Epidermal melanocyte (primary cell): ENCODE data around the gene COL27A1.
A peak's percentile ranks its signal among the peaks of the same experiment; 100 is the strongest.

Source experiments
- DNase-seq: peaks from one replicate; pipeline ENCODE4 v3.0.0; 2011; ENCODE audit warnings: low spot score; ENCODE audit not compliant: insufficient read length

The COL27A1 gene

DNA sequence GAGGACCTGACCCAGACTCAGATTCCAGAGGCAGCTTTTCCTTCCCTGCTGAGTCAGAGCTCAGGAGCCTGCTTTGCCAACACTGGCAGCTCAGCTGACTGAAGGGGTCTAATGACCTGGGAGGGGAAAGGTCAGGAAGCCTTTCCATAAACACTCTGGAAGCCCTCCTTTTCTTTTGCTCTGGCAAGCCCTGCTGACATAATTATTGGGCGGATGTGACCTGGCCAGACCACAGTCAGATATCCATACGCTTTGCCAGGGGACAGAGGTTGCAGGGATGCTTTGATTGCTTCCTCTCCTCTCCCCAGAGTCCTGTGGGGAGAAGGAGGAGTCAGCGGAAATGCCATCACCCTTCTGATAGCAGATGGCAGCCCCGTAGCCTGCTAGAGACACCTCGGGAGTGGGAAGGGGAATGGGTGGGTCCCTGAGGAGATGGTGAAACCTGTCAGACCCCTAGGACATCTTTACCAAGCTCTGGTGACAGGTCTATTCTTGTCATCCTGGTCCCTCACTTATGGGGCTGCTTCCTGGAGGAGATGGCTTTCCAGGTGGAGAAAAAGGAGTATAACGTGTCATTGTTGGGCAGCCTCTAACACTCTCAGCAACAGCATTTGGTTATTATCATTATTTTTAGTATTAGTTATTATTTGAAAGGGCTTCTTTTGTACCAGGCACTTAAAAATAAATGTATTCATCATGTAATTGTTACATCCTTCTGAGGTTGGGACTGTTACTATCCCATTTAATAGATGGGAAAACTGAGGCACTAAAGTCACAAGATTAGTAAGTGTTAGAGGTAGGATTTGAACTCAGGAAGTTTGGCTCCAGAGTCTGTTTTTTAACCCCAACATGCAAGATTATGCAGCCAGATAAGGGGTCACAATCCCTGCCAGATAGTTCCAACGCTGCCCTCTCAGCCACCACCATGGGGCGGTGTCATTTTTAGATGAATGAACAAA, 11.6 kb downstream of the COL27A1 start:
- no peak for DNase-seq

DNA sequence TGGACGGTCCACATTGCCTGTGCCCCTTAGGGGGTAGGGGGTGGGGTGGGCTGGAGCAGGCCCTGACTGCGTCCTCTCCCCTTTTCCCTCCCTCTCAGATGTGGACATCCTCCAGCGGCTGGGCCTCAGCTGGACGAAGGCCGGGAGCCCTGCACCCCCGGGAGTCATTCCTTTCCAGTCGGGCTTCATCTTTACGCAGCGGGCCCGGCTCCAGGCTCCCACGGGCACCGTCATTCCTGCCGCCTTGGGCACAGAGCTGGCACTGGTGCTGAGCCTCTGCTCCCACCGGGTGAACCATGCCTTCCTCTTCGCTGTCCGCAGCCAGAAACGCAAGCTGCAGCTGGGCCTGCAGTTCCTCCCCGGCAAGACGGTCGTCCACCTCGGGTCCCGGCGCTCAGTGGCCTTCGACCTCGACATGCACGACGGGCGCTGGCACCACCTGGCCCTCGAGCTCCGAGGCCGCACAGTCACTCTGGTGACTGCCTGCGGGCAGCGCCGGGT, 12.3 kb downstream of the COL27A1 start:
- DNase-seq, result no peak

DNA sequence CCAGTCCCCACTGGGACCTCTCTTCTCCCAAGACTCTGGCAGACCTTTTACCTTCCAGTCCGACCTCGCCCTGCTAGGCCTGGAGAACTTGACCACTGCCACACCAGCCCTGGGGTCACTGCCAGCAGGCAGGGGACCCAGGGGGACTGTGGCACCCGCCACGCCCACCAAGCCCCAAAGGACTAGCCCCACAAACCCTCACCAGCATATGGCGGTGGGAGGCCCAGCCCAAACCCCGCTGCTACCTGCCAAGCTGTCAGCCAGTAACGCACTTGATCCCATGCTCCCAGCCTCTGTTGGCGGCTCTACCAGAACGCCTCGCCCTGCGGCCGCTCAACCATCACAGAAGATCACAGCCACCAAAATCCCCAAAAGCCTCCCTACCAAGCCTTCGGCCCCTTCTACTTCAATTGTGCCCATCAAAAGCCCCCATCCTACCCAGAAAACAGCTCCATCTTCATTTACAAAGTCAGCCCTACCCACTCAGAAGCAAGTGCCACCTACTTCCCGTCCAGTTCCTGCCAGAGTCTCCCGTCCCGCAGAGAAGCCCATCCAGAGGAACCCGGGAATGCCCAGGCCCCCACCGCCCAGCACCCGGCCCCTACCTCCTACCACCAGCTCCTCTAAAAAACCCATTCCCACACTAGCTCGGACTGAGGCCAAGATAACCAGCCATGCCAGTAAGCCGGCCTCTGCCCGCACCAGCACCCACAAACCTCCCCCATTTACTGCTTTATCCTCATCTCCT, 13.1 kb downstream of the COL27A1 start:
- DNase-seq, result no peak

- no peak for DNase-seq
These were observed 14.0 kb downstream of the COL27A1 start for GRCh38 chr9:114169029-114169951.

DNA sequence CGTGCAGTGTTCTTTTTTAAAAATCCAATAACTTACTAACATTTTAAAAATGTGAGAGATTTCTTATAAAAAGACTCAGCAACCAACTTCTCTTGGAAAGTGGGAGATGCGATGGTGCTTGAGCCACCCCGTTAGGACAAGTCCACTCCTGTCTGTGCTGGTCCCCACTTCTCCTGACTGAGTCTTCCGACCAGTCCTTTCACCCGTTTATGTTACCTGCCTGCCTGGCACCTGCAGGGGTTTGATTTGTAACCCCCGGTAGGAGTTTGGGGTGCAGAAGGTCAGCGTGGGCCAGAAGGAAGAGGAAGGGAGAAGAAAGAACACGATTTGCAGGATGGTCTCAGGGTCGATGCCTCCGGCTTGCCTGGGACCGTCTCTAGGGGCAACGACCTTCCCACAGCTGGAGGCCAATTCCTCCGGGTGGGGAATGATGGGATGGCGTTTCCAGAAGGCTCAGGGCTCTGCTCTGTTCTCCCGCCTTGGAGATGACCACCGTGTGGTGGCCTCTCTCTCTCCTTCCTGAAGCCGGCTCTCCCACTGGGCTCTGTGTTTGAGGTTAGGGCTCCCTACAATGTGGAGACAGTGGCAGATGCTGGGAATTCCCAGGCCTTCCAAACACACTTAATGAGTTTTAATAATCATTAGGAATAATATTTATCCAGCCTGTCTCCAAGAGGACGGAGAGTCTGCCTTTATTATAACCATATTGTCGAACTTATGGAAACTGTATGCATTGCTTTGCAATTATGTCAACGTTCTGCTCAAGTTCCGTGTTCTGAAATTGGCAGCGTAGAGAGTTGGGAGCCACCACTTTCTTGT, 14.8 kb downstream of the COL27A1 start:
- no peak for DNase-seq

DNA sequence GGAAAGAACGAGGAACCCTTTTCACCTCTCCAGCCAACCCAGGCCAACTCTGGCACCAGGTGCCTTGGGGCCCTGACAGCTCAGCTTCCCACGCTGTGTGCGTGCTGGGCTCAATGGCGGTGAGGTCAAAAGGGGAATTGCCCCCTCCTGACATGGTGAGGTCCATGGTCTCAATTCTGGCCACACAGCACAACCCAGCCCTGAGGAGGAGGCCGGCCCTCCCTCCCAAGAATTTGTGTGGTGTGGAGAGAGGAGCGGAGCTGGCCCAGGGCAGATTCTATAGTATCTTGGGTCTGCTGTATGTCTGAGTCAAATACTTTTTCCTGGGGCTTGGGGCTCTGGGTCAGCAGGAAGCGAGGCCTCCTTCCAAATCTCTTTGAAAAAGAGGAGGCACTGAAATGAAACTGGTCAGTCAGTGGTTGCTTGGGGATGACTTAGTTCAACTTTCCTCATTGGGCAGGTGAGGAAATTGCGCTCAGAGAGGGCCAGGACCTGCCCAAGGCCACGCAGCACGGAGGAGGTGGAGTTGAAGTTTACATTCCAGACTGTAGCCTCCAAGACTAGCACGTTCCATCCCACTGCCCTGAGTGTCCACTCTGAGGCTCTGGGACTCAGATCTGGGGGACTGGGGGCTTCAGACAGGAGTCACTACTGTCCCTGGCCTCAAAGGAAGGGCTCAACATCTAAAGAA, 15.6 kb downstream of the COL27A1 start:
- no peak for DNase-seq

DNA sequence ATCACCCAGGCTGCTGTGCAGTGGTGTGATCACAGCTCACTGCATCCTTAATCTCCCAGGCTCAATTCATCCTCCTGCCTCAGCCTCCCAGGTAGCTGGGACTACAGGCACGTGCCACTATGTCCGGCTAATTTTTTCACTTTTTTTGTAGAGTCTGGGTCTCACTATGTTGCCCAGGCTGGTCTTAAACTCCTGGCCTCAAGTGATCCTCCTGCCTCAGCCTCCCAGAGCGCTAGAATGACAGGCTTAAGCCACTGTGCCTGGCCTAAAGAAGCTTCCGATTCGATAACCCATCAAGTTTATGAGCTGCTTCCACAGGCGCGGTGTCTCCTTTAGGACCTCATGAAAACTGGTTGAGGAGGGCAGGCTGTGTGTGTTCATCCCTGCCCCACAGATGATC, 16.2 kb downstream of the COL27A1 start:
- DNase-seq, result no peak

DNA sequence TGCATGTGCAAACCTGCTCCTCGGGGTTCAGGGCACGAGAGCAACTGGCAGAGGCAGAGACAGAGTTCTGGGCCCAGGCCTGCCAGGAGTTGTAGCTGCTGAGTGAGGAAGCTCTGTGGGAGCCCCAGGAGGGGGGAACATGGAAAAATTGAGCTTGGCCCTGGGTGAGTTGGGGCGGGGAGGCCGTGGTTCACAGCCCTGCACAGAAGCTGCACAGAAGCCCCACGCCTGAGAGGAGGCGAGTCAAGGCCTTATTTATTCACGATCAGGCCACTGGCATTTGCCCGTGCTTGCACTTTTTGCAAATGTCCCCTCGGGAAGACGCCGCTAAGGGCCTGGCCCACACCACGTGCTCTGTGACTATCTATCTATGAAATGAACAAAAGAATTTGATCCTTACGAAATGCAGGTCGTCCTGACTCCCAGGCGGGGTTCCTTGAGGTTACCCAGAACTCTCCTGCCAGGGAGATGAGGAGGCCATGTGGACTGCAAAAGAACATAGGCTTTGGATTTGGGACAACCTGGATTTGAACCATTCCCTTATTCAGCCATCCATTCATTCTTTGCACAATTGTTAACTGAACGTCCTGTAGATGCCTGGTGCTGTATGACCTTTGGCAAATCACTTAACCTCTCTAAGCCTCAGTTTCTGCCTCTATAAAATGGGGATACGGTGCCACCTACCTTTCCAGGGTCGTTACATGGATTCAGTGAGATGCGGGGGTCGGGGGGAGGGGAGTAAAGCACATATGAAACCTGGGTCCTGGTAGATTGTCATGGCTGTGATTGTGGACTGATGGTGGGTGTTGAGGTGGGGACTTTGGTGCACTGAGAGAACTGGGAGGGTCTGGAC, 17.9 kb downstream of the COL27A1 start:
- no peak for DNase-seq

GRCh38 chr9:114174557-114174875, 19.2 kb downstream of the COL27A1 start:
- no peak for DNase-seq

- peak; percentile 76 for DNase-seq
These were observed 19.8 kb downstream of the COL27A1 start for GRCh38 chr9:114174876-114175771.

DNA sequence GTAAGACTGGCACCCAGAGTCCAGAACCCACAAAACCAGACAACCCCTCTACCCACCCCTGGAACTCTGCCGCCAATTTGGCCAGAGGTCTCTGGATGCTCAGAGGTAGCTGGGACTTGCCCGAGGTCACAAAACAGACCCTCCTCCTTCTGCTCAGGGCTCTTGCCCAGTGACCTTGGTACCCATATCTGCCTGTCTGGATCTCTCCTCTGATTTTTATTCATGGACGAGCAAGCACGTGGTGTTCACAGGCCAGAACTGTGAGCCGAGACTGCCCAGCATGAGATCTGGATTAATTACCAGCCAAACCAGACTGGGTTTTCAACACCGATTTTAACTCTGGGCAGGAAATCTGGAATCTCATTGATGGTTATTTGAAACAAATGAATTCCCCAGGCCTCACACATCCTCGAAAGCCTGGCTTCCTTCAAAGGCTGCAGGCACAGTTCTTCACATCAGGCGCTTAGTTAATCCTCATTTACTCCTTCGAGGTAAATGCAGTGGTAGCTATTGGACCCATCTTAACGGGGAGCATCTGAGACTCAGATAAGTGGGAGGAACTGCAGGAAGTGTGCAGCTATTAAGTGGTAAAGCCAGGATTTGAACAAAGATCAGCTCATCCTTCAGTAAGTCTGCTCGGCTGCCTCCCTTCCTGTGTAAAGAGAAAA, 21.4 kb downstream of the COL27A1 start:
- DNase-seq, result no peak

- no peak for DNase-seq
These were observed 22.2 kb downstream of the COL27A1 start for GRCh38 chr9:114177423-114178064.

- DNase-seq, result no peak
These were observed 22.7 kb downstream of the COL27A1 start for GRCh38 chr9:114178076-114178475.

DNA sequence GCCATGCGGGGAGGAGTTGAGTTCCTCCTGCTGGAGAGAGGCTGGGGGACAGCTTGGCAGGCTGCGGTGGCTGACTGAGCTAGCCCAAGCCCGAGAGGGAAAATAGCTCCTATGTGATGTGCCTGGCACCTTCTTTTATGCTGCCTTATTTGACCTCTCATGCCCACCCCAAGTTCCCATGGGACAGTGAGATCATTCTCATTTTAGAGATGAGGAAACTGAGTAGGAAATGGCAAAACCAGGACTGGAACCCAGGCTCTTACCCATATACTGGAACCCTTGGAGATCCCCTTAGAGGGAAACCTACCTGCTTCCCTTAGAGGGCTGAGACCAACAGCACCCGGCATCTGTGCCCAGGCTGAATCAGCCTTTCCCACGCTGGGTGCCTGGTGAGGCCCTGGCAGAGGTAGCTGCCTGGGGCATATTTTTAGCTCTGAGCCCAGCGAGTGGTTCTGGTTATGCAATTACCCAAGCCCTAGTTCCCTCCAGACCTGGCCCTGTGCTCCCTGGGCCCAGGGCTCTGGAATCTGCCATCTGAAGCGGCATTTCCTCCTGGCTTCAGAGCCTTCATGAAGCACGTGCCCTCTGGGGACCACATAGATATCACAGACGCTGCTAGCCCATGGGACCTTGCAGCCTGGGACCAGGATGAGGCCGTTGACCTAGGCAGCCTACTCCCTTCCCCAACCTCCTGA, 23.6 kb downstream of the COL27A1 start:
- no peak for DNase-seq

GRCh38 chr9:114179516-114179915, 24.2 kb downstream of the COL27A1 start:
- no peak for DNase-seq
